AG09309 (cell line): ENCODE results near the gene LCORL.
"Not testable (repeated sequence)": the region's sequence is repeated elsewhere in the genome, so short reads cannot be mapped to it uniquely, and the experiment has no call there.

ENCODE experiments used
- DNase-seq: peaks from one replicate; pipeline ENCODE4 v3.0.0-alpha.2; 2010; ENCODE audit warnings: low read depth
- H3K4me3 ChIP-seq: 2 replicates; pipeline ENCODE4 v1.5.1; 2011; ENCODE audit warnings: mild to moderate bottlenecking, low read depth, low read length, moderate library complexity; ENCODE audit not compliant: control insufficient read depth
- CTCF ChIP-seq: IDR thresholded peaks from 2 replicates; pipeline ENCODE4 v1.5.1; 2011; ENCODE audit warnings: mild to moderate bottlenecking, low read depth, low read length, inconsistent platforms; ENCODE audit not compliant: insufficient read depth, control insufficient read depth; ENCODE audit errors: missing control alignments

Gene LCORL

GRCh38 chr4:17869327-17869726 is 152.2 kb downstream of the LCORL start:
- no peak for TF ChIP-seq CTCF
- DNase-seq = no peak
- H3K4me3 ChIP-seq = no peak overlapping the region

- TF ChIP-seq CTCF = no peak
- no peak overlapping the region for H3K4me3 ChIP-seq
- no peak for DNase-seq
These were observed 154.3 kb downstream of the LCORL start for GRCh38 chr4:17867276-17867675.

- no peak overlapping the region for H3K4me3 ChIP-seq
- TF ChIP-seq CTCF = no peak
- no peak for DNase-seq
These were observed 154.7 kb downstream of the LCORL start for GRCh38 chr4:17866810-17867209.

- TF ChIP-seq CTCF = no peak
- DNase-seq = no peak
- no peak overlapping the region for H3K4me3 ChIP-seq
These were observed 155.6 kb downstream of the LCORL start for GRCh38 chr4:17865866-17866363.

GRCh38 chr4:17861906-17862305 is 159.6 kb downstream of the LCORL start:
- not testable (repeated sequence) for H3K4me3 ChIP-seq, DNase-seq

GRCh38 chr4:17859793-17860406 is 161.7 kb downstream of the LCORL start:
- H3K4me3 ChIP-seq = no peak overlapping the region
- no peak for TF ChIP-seq CTCF
- no peak for DNase-seq

GRCh38 chr4:17854036-17854435 is 167.5 kb downstream of the LCORL start:
- H3K4me3 ChIP-seq = no peak overlapping the region
- no peak for TF ChIP-seq CTCF
- DNase-seq = no peak
